OCI-LY7 (cell line): ENCODE results near the gene EPS15.

Experiments used
- EZH2phosphoT487 ChIP-seq: fragments of 200-600 bp; sonication (generic); IDR thresholded peaks from 2 replicates; pipeline ENCODE4 v1.6.1; 2018; ENCODE audit warnings: low read depth, borderline replicate concordance, mild to moderate bottlenecking, mixed run types, antibody characterized with exemption, low read length, moderate library complexity, mixed read lengths
- TF ChIP-seq, protein P1 (sequence below): fragments of 200-600 bp; sonication (generic); conservative IDR thresholded peaks from 2 replicates; pipeline ENCODE4 v1.5.1; 2014; ENCODE audit warnings: mild to moderate bottlenecking, antibody characterized with exemption, low read length, moderate library complexity, mixed read lengths

DNA sequence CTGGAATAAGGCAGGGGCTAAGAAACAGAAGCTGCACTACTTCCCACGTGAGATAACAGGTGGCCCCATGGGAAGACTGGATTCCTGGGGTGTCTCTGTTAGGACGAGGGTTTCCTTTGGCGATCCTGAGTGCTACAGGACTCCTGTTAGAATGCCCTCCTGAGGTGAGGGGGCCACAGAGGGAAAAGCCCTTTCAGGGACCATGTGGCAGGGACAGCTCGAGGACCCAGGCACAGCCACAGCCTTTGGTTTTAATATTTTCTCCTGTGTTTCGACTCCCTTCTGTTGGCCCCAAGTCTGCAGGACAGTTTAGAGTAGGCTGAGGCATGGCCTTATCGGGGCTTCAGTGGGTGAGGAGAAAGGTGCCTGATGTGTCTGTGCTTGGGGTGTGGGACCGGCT is 201.3 kb downstream of the EPS15 start:
- TF ChIP-seq, protein P1, sequence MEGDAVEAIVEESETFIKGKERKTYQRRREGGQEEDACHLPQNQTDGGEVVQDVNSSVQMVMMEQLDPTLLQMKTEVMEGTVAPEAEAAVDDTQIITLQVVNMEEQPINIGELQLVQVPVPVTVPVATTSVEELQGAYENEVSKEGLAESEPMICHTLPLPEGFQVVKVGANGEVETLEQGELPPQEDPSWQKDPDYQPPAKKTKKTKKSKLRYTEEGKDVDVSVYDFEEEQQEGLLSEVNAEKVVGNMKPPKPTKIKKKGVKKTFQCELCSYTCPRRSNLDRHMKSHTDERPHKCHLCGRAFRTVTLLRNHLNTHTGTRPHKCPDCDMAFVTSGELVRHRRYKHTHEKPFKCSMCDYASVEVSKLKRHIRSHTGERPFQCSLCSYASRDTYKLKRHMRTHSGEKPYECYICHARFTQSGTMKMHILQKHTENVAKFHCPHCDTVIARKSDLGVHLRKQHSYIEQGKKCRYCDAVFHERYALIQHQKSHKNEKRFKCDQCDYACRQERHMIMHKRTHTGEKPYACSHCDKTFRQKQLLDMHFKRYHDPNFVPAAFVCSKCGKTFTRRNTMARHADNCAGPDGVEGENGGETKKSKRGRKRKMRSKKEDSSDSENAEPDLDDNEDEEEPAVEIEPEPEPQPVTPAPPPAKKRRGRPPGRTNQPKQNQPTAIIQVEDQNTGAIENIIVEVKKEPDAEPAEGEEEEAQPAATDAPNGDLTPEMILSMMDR = no peak
- no peak for TF ChIP-seq EZH2phosphoT487
